Measurements from ENCODE around the gene TAOK3. TPM values are rescaled to one million over a fixed set of nuclear protein-coding genes. Genes with fewer than 3 reads are reported as not detected.

The TAOK3 gene
- total and polyA plus RNA-seq, 2 of the 8 experiments (the other 6 are each of a cell fraction or from before 2014, with no cell fraction given) = 5.2 to 9.3 TPM

- Histone ChIP-seq H3K4me1 (replicated peaks in 1 of 4; ENCODE audit: control insufficient read depth in 3 of 4, insufficient read depth in 4 of 4, low read length in 3 of 4) (no peaks in the 10 kb centered on the region), H3K23ac (ENCODE audit: insufficient read length) (no peak overlapping the region), H4K8ac (ENCODE audit: extremely low read depth, insufficient read depth, low read length) (no peak overlapping the region), H2BK20ac (ENCODE audit: low read length) (no peak overlapping the region), H3K56ac (replicated peaks; ENCODE audit: insufficient read length, low read depth, low read length) (no peak overlapping the region), H2AFZ (ENCODE audit: low read length) (no peak overlapping the region), H3K27me3 (replicated peaks in 1 of 4; ENCODE audit: control insufficient read depth in 3 of 4, extremely low read depth in 1 of 4, insufficient read depth in 3 of 4, low read length in 3 of 4) (no peaks in the 10 kb centered on the region), H4K91ac (replicated peaks; ENCODE audit: insufficient read length, low read length) (no peak overlapping the region), H3K79me1 (ENCODE audit: low read depth, low read length) (no peaks in the 10 kb centered on the region), H2BK5ac (ENCODE audit: low read depth, low read length) (no peak overlapping the region), H3K4me3 (ENCODE audit: extremely low read depth in 1 of 4, insufficient read depth in 2 of 4, low read depth in 3 of 4, low read length in 4 of 4) (no peak overlapping the region), H2BK15ac (ENCODE audit: low read length) (no peak overlapping the region), H3K9ac (replicated peaks in 1 of 4; ENCODE audit: extremely low read depth in 1 of 4, low read depth in 3 of 4, low read length in 3 of 4) (no peak overlapping the region), H4K5ac (ENCODE audit: insufficient read length, low read depth, low read length) (no peak overlapping the region), H3K27ac (ENCODE audit: low read depth, low read length) (no peak overlapping the region), H3K18ac (ENCODE audit: extremely low read depth, low read length) (no peak overlapping the region), H3K79me2 (ENCODE audit: control insufficient read depth in 1 of 2, insufficient read depth in 2 of 2, low read length in 2 of 2) (no peaks in the 10 kb centered on the region), H3K14ac (ENCODE audit: insufficient read length) (no peak overlapping the region), H4K20me1 (replicated peaks in 1 of 2; ENCODE audit: control insufficient read depth in 1 of 2, insufficient read depth in 2 of 2, low read length in 2 of 2) (no peaks in the 10 kb centered on the region), H3K4ac (replicated peaks; ENCODE audit: insufficient read length, low read depth, low read length) (no peak overlapping the region), H3K9me3 (ENCODE audit: insufficient read depth in 2 of 2, low read depth in 1 of 2, low read length in 1 of 2) (no peaks in the 10 kb centered on the region), H3K23me2 (ENCODE audit: low read depth, low read length) (no peaks in the 10 kb centered on the region), H2BK12ac (ENCODE audit: low read depth, low read length) (no peak overlapping the region), H2AK5ac (ENCODE audit: low read depth, low read length) (no peak overlapping the region), H3K4me2 (ENCODE audit: insufficient read depth in 1 of 2, low read depth in 2 of 2, low read length in 2 of 2) (no peak overlapping the region), H3K36me3 (ENCODE audit: control insufficient read depth in 2 of 4, insufficient read depth in 4 of 4, low read length in 3 of 4) (no peaks in the 10 kb centered on the region), H2BK120ac (replicated peaks; ENCODE audit: low read depth, low read length) (no peak overlapping the region)
- CTCF ChIA-PET (ENCODE audit: partially characterized antibody) = interaction anchor here (1.5 kb wide), 2 partner anchors 24 to 170 kb away, joined by 3 to 4 read pairs; no protein-coding TSS in a partner anchor
- FAIRE-seq (no peak), DNase-seq (ENCODE audit: low read depth in 1 of 2, low spot score in 2 of 2) (no peak)
- POLR2A ChIA-PET (ENCODE audit: partially characterized antibody) = no interaction called here
- WGBS, 2 experiments (ENCODE audit: extremely low coverage in 1 of 2, insufficient coverage in 1 of 2, insufficient read length in 1 of 2, insufficient replicate concordance in 2 of 2, low coverage in 1 of 2, low lambda C conversion rate in 2 of 2, missing lambda C conversion rate in 1 of 2) = 80% methylated on average over 6 of the region's 6 CpGs; no CpG with 5 or more reads in 1 of the 2 experiments
- TF ChIP-seq RAD21 (IDR thresholded peaks at IDR 0.05 in 1 of 2, conservative IDR thresholded peaks at IDR 0.05 in 1 of 2; ENCODE audit: low read depth in 2 of 2, low read length in 2 of 2) = no peak
- no peak for TF ChIP-seq CREB1 (IDR thresholded peaks at IDR 0.05)
- no peak for TF ChIP-seq ATF2 (IDR thresholded peaks at IDR 0.05; ENCODE audit: low read length)
- TF ChIP-seq SIX5 (IDR thresholded peaks at IDR 0.05; ENCODE audit: low read depth, low read length) = no peak
Measured at GRCh38 chr12:118350908-118351559, 21.7 kb downstream of the TAOK3 start.
